Iris pigment epithelial cell (primary cell): ENCODE results near the gene KCNJ15.
"Not testable (repeated sequence)": the region's sequence is repeated elsewhere in the genome, so short reads cannot be mapped to it uniquely, and the experiment has no call there.

Source experiments
- DNase-seq: peaks from one replicate; pipeline ENCODE4 v3.0.0-alpha.2; 2011; ENCODE audit warnings: low read depth

KCNJ15 gene

DNA sequence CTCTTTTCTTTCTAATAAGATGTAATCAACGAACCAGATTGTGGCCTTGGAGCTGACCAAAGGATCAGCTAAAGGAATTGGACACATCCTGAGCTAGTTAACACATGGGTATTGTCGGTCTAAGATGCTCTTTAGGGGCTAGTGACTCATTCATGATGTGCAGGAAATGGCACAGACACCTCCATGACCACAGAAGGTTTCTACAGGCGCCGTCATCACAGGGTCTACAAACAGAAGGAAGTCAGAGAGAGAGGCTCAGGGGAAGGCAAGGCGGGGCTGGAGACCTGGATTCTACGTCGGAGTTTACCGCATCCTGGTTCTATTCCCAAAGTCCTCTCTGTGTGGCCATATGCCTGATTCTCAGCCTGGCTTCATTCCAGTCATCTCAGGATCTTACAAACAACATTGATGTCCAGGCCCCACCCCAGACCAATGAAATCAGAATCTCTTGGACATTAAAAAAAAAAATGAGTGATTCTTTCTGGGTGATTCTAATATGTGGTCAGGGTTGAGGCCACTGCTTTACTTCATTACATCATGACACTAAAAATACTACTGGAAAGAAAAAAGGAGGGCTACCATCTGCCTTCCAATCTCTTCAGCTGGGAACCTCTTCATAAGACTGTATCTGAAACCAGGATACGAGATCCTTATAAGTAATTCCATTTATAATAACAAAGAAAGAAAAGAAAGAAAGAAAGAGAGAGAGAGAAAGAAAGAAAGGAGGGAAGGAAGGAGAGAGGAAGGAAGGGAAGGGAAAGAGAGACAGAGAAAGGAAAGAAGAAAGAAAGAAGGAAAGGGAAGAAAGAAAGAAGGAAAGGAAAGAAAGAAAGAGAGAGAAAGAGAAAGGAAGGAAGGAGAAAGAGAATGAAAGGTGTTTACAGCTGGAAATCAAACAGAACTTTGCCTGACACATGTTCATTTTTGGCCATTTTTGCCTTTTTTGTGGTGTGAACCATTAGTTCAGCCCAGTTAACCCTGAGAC lies 11.6 kb upstream of the KCNJ15 start:
- peak; percentile 98 for DNase-seq

DNA sequence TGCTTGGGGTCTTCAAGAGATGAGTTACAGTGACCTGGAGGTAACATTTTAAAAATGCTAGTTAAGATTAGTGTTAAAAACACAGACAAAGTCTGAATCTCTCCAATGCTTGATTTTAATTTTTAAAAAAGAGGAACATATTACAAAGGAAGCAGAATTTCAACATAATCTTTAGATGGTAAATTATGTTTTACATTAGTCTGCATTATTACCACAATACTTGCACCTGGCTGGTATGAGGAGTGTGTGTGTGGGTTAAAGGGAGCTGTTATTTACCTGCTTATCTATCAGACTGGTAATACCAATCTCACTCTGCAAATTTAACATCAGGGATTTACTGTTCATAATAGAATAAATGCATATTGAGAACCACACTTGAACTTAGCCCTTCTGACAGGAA lies 10.3 kb upstream of the KCNJ15 start:
- DNase-seq = no peak

DNA sequence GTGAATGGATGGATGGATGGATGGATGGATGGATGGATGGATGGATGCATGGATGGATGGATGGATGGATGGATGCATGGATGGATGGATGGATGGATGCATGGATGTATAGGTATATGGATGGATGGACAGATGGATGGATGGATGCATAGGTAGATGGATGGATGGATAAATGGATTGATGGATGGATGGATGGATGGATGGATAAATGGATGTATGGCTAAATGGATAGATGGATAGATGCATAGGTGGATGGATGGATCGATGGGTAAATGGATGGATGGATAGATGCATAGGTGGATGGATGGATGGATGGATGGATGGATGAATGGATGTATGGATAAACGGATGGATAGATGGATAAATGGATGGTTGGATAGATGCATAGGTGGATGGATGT lies 9.7 kb upstream of the KCNJ15 start:
- not testable (repeated sequence) for DNase-seq

DNA sequence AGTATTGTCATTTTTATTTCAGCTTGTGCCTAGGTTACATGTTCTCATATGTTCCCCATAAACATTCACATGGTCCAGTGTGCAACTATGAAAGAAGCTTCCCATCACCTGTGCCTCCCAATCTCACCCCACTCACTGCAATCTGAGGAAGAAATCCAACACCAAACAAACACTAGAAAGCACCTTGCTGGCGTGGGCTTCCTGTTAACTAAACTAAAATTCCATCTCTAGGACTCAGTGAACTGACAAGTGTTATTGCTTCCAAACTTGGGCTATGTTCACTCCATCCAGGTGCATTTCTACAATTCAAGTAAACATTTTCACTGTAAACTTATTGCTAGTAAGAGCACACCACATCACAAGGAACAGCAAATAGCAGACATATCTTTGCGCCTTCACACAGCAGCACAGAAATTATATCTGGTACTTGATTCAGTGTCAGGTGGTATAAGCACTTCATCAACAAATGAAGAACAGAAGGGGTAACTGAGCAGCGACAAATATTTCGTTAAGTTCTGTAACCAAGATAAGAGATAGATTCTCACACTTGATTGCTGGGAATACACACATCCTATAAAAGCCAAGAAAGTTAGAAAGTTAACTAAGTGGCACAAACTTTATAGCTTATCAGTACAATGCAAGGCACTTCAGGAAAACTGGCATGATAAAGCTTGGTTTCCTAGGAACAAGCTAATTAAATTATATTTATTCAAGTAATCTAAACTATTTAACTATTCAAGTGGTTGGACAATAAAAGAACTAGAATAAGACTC lies 8.9 kb upstream of the KCNJ15 start:
- DNase-seq = no peak

DNA sequence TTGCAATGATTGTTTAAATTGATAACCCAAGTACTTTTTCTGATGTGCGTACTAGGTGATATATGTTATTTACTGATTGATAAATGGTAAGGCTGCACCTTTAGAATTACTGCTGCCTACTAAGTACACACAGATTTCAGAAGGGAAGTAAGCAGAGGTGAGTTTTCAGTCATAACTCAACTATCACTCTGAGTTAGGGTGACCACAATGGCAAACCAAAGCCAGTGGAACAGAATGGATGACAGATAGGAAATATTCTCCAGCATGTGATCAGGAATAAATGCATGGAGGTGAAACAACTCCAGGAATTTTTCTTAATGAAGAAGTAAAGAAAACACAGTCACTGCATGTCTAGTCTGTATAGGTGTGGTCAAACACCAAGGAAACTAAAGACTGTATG lies 7.5 kb upstream of the KCNJ15 start:
- DNase-seq = no peak

DNA sequence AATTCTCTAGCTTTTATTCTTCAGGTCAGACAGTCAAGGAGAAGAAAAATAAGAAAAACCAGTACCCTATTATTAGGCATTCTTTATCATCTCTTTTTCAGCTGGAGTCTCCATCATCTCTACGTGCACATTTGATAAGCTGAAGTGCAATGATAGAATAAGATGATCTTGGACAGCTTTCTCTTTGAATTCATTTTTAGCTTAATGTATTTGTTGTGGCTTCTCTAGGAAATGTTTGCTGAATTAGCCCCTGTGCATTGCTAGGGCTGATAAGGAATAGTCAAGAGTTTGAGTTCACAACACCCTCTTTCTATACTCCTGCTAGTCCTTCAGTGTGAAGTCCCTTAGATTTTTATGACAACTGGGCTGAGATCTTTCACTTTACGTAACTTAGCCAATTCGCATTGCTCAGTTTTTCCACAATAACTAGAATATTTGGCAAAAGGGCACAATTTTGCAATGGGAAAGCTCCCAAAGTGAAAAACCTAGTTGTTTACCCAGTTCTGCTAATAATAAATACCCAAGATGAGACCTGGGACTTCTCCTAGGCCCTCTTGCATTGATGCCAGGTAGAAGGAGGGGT lies 7.0 kb upstream of the KCNJ15 start:
- DNase-seq = no peak

DNA sequence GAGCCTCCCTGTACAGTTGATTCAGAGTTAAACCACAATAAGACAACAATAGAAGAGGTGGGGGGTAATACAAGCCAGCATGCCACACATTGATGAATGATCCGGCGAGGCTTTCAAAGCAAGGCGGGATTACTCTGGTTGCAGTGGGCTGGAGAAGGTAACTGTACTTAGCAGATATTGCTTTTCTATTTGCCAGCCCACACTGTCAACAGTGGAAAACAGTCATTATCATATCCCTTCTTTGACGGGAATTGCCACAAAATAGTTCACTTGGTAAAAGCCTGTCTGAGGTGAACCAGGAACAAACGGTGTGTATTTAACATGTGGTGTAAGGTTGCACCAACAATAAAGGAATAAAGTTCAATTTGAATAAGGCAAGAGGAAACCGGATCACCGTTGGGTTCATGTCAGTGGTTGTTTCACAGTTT lies 5.8 kb upstream of the KCNJ15 start:
- no peak for DNase-seq

DNA sequence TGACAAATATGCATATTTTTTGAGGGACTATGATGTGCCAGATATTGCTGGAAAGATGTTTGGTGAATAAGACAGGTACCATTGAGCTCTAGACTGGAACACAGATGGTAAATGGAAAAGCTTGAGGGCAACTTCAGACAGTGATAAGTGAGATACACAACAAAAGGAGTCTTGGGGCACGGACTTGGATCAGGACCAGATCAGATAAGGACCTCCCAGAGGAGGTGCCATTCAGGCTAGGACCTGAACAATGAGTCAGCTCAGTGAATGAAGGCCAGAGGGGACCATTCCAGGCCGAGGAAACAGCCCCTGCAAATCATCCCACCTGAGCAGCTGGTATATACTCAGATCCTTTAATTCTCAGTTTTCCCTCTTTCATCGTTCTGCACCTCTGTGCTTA lies 1.8 kb upstream of the KCNJ15 start:
- no peak for DNase-seq

DNA sequence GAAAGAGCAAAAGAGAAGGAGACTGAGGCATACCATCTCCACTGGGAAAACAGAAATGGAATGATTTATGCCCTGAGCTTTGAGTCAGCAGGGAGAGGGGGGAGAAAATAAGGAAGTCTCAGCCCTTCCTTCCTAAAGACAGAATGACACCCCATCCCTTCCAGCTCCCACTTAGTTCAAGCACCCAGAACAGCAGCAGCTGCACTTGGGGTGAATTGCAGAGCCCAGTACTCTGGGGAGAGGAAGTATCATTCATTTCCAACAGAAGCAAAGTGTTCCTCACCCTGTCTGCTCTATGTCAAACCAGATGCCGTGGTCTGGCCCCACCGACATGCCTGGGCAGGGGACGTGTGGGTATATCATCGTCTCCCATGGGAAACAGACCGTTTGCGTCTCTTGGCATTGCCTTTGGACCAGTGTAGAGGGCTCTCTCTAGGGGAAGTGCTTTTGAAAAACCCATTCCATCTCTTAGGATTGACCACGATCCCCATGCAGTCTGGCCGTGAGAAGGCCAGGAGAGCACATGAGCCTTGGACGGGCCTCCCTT lies 1.1 kb upstream of the KCNJ15 start:
- DNase-seq = no peak

DNA sequence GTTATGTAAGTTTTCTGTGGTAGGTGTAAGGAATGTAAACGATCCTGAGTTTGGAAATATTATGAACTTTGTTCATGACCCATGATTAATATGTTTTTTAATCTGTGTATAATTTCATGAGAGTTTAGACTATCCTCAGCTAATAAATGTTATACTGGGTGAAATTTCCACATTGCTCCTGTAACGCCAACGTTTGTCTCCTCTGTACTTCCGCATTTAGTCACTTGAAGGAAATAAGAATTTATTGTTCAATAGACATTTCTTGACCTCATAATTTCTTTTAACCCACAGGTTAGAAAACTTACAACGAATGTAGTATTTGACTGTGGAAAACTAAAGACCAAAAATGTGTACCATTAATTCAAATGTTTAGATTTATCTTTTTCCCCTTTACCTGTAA lies 876 bp downstream of the KCNJ15 start:
- no peak for DNase-seq

DNA sequence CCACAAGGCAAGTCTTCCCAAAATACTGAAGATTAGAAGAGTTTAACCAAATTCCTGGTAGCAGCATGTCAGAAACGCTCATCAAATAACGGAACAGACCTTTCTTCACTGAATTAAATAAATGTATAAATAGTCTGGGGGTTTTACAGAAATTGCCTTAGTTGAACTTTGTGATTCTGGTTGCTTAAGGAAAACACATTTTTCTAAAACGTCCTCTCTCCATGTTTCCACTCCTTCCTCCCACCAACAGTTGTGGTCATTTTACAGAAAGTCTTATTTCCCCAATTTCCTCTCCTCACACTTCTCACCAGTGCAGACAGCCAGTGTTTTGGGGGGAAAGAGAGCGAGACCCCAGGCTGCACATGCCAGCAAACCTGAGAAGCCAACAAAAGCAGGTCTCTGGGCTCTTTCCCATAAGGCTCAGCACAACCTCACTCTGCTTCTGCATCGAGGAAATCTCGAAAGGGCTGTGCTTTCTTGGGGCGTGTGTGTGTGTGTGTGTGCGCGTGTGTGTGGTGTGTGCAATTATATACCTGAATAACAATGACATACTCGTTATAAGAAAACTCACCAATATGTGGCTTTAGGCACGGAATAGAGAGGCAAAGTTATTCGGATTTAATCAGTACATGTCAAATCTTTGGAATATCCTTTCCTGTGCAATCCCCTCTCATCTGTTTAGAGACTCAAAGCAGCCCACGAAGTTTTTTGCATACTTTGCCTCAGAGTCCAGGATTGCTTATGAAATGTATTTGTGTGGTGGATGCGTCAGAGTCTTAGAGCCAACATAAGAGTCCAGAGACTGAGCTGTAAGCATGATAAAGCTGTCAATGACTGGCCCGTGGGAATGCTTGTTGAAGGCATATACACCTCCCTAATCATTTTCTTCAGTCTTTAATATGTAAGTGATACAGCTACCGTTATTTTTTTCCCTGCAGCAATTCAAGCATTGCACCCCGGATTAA lies 2.0 kb downstream of the KCNJ15 start:
- peak; percentile 88 for DNase-seq

DNA sequence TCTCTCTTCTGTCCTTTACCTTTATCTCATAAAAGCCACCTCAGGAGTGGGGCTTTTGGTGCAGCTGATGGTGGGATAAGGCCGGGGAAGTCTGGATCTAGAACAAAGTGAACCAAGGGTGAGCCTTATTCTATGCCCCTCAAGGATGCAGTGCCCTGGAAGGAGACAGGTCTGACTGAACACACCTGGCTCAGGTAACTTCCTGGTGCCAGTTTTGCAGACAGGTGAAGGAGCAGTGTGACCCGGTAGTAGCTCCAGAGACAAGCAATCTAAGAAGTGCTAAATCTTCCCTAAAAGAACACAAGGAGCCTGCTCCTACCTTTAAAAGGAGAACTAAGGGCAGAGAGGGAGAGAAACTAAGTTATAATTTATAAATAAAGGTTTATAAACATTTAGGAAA lies 2.9 kb downstream of the KCNJ15 start:
- no peak for DNase-seq

DNA sequence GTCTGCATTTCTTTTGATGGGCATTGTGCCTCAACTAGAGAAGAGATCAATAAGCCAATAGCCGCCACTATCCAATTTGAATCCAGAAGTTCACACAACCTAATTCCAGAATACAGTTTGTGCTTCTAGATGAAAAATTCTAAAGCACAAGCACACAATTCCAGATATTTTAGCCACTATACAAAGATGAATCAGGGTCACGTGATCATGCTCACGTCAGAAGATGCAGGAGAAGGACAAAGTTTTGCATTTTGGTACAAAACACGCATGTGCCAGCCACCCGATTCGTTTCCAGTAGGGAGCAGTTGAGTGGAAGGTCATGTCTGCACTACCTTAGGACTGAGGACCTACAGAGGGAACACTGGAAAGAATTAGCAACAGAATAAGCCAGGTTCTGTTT lies 3.6 kb downstream of the KCNJ15 start:
- DNase-seq = no peak

DNA sequence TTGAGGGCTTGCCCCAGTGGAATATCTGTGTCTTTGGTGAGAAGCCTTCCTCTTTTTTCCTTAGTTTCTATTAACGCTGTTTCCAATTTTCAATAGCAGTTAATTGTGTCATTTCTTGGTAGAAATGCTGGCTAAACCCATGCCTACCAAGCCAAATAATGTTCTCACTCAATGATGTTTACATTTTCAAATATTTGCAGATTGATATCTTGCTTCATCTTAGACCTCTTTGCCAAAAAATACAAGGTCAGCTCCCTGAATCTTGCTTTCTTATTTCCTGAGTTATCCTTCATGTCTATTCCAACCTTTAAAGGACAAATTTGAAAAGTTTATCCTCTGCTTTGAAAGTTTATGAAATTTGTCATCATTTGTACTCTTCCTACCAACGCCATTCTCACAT lies 5.1 kb downstream of the KCNJ15 start:
- peak; percentile 54 for DNase-seq

DNA sequence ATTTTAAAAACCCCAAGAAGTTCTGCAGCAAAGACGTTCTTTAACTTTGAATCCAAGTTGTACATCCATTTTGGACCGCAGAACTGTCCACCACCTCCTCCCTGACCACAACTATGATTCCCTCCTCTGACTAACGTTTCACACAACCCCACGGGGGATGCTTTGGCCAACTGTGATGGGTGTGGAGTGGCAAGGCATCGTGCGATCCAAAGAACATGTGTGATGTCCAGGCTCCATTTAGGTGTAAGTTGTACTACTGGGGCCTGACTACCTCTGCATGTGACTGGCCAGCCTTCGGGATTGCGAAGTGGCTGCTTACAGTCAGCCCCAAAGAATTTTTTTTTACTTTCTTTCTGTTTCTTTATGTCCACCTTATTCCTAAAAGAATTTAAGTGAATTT lies 6.7 kb downstream of the KCNJ15 start:
- peak; percentile 20 for DNase-seq

DNA sequence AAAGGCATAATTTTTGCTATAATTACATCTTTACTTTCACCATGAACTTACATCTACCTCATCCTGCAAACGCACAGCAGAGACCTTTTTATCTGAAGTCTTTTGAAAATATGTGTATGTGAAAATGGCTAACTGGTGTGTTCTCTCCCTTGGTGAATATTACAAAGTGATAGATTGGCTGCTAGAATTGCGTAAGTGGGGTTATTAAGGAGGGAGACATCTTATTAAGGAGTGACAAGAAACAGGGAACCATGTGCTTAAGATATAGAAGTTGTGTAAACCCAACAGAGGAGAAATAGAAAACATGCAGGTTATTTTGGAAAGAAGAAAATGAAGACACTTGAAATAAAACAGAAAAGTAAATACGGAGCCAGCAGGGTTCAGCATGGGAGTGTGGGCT lies 7.8 kb downstream of the KCNJ15 start:
- DNase-seq = no peak

DNA sequence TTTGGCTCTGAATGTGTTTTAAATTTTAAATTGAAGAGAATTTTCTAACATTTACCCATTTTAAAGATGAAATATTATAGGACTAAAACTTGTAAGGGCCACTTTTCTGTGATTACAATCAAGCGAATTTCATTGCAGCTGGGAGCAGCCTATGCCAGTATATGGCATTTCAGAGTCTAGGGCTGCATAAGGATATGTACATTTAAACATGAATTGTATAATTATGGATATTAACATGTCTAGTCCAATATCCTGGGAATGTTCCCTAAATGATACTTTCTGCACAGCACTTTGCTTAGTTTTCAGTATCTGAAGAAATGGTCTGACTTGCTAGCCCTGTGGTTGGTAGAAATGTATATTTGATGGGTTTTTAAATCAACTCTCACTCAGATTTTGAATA lies 8.4 kb downstream of the KCNJ15 start:
- no peak for DNase-seq

DNA sequence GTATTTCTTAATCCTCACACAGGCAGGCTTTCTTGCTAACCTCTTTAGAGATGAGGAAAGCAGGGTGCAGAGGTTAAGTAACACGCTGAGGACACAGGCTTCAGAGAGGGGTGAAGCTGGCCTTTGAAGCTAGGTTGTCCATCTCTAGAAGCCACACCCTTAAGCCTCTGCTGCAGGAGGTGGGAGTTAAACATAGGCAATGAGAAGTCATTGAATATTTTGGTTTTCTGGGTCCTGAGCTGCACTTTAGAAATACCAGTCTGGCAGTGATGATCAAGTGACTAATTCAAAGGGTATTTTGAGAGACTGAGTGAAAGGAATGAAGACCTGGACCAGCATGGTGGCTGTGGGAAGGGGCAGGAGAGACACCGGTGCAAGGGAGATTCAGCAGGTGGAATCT lies 9.9 kb downstream of the KCNJ15 start:
- no peak for DNase-seq

DNA sequence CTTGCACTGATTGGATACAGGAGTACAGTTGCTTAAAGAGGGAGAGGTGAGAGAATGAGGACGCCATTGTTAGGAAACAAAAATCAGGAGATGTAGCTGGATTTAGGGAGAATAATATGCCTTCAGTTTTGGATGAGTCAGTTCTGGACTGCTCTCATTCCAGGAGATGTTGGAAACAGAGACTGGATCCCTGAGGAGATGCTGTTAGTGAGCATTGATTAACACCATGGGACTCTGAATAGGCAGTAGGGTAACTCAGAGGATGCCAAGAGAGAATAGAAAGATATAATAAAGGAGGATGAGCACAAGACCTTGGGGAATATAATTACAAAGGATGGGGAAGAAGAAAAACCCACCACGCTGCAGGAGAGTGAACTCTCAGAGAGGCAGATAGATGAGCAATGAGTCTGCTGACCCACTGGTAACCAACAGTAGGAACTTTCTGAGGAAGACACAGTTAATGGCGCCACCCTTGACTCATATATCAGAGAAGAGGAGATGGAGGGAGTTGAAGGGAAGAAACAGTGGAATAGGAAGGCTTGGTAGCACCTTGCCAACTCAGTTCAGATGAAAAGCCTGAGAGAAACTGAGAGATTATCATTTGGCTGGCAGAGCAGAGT lies 10.5 kb downstream of the KCNJ15 start:
- no peak for DNase-seq

DNA sequence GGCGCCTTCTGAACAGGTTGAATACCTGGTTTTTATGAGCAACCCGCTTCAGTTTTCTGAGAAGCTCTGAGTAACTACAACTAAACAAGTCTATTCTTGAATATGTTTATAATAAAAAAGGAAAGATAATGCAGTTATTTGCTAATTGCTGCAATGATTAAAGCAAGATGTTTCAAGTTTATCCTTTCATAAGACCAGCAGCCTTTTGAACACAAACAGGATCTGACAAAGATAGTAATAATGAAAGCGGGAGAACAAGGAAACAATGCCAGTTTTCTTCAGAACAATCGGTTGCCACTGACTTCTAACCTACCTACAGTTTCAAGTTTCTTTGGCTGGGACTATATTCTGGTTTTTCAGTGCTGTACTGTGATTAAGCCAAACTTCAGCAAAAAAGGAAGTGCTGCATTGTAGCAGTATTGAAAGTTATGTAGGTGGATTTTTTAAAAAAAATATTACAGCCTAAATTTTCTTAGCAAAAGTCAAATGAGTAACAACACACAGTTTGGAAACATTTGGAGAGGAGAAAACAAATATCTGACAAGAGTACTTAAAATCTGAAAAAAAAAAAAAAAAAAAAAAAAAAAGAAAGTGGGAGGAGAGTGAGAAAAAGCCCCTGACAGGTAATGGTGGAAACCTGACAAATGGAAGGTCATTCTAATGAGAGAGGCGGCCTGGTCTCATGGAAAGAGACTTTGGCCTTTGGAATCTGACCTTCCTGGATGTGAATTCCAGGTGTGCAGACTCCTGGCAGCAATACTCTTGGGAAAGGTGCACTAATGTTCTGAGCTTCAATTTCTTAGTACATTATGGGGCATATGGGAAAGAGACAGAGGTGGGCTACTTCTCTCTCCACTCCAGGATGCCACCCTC lies 11.4 kb downstream of the KCNJ15 start:
- DNase-seq = no peak
